SK-N-SH (cell line): Measurements from ENCODE around the gene RHOG.

ENCODE experiments used
- EP300 ChIP-seq, 2 experiments: IDR thresholded peaks; 2 replicates each; pipeline versions ENCODE4 v1.4.0 to v1.6.1; 2012; ENCODE audit warnings: borderline replicate concordance in 1 of 2, low read depth in 1 of 2, low read length in 1 of 2
- POLR2AphosphoS5 ChIP-seq: IDR thresholded peaks from 2 replicates; pipeline ENCODE4 v1.6.1; 2012; ENCODE audit warnings: low read depth, low read length
- RAD21 ChIP-seq: IDR thresholded peaks from 2 replicates; pipeline ENCODE4 v1.6.1; 2012; ENCODE audit warnings: mild to moderate bottlenecking, low read length
- REST ChIP-seq: IDR thresholded peaks from 2 replicates; pipeline ENCODE4 v1.6.1; 2012; ENCODE audit warnings: mild to moderate bottlenecking, low read depth, low read length, moderate library complexity
- SMC3 ChIP-seq: IDR thresholded peaks from 2 replicates; pipeline ENCODE4 v1.6.1; 2012; ENCODE audit warnings: low read depth, low read length, improper control_type of control experiment
- TAF1 ChIP-seq: IDR thresholded peaks from 2 replicates; pipeline ENCODE4 v1.6.1; 2012; ENCODE audit warnings: low read depth, mild to moderate bottlenecking, low read length, moderate library complexity, borderline replicate concordance
- USF2 ChIP-seq: fragments of 150-350 bp; IDR thresholded peaks from 2 replicates; pipeline ENCODE4 v1.6.1; 2017; ENCODE audit warnings: antibody characterized with exemption, low read length, low read depth, borderline replicate concordance
- TF ChIP-seq, protein P1 (sequence below): fragments of 200-600 bp; sonication (generic); IDR thresholded peaks from 2 replicates; pipeline ENCODE4 v1.6.1; 2017; ENCODE audit warnings: antibody characterized with exemption, mild to moderate bottlenecking, moderate library complexity
- TF ChIP-seq, protein P2 (sequence below): IDR thresholded peaks from 2 replicates; pipeline ENCODE4; 2012

- TF ChIP-seq SMC3 (no peak), RAD21 (no peak), USF2 (no peak), REST (no peak), POLR2AphosphoS5 (no peak), EP300 (IDR thresholded peaks at IDR 0.05; ENCODE audit: borderline replicate concordance in 1 of 2, low read depth in 1 of 2, low read length in 1 of 2) (no peak), TAF1 (no peak)
- TF ChIP-seq, protein P1, sequence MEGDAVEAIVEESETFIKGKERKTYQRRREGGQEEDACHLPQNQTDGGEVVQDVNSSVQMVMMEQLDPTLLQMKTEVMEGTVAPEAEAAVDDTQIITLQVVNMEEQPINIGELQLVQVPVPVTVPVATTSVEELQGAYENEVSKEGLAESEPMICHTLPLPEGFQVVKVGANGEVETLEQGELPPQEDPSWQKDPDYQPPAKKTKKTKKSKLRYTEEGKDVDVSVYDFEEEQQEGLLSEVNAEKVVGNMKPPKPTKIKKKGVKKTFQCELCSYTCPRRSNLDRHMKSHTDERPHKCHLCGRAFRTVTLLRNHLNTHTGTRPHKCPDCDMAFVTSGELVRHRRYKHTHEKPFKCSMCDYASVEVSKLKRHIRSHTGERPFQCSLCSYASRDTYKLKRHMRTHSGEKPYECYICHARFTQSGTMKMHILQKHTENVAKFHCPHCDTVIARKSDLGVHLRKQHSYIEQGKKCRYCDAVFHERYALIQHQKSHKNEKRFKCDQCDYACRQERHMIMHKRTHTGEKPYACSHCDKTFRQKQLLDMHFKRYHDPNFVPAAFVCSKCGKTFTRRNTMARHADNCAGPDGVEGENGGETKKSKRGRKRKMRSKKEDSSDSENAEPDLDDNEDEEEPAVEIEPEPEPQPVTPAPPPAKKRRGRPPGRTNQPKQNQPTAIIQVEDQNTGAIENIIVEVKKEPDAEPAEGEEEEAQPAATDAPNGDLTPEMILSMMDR, result no peak
- TF ChIP-seq, protein P2, sequence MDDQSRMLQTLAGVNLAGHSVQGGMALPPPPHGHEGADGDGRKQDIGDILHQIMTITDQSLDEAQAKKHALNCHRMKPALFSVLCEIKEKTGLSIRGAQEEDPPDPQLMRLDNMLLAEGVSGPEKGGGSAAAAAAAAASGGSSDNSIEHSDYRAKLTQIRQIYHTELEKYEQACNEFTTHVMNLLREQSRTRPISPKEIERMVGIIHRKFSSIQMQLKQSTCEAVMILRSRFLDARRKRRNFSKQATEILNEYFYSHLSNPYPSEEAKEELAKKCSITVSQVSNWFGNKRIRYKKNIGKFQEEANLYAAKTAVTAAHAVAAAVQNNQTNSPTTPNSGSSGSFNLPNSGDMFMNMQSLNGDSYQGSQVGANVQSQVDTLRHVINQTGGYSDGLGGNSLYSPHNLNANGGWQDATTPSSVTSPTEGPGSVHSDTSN, result no peak
These were observed 2.3 kb downstream of the RHOG start for GRCh38 chr11:3838504-3838903.
